Measurements from ENCODE around the gene MBP.

DNA sequence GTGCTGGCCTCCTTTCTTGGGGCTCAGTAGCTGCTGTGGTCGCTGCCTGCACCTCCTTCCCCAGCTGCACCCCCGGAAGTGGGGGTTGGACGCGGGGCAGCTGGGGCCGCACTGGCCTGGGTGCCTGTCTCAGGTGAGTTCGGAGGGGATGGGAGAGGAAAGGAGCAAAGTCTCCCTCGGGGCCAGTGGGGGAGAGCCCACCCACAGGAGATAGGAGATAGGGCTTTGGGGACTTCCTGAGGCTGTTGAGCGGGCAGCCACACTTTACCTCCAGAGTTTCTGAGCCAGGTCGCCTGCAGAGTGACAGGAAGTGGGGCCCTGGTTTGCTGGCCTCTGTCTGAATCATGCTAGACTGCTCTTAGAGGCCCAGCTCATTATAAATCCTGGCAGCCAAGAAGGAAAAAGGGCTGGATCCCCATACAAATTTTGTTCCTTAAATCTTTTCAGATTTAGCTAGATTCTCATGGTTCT lies 8.1 kb downstream of the MBP start:
- TF ChIP-seq, protein P1, sequence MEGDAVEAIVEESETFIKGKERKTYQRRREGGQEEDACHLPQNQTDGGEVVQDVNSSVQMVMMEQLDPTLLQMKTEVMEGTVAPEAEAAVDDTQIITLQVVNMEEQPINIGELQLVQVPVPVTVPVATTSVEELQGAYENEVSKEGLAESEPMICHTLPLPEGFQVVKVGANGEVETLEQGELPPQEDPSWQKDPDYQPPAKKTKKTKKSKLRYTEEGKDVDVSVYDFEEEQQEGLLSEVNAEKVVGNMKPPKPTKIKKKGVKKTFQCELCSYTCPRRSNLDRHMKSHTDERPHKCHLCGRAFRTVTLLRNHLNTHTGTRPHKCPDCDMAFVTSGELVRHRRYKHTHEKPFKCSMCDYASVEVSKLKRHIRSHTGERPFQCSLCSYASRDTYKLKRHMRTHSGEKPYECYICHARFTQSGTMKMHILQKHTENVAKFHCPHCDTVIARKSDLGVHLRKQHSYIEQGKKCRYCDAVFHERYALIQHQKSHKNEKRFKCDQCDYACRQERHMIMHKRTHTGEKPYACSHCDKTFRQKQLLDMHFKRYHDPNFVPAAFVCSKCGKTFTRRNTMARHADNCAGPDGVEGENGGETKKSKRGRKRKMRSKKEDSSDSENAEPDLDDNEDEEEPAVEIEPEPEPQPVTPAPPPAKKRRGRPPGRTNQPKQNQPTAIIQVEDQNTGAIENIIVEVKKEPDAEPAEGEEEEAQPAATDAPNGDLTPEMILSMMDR (IDR thresholded peaks at IDR 0.05; ENCODE audit: low read length): no peak
- TF ChIP-seq EZH2 (IDR thresholded peaks at IDR 0.05; ENCODE audit: borderline replicate concordance, low read length): no peak
